Measurements from ENCODE around the gene MRLN. TPM values are rescaled to one million over a fixed set of nuclear protein-coding genes. Genes with fewer than 3 reads are reported as not detected.

Gene MRLN
- total and polyA plus RNA-seq, 10 of the 15 experiments (the other 5 are each of a cell fraction or from before 2014, with no cell fraction given), result 0.19 TPM; not detected in 9

GRCh38 chr10:59694936-59695335 is 58.3 kb downstream of the MRLN start:
- intact Hi-C loops (cut with micrococcal nuclease; ENCODE audit: unreplicated experiment) (no loop called here), in situ Hi-C loops (cut with MboI) (no loop called here)
- no peak overlapping the region for H2AFZ ChIP-seq (ENCODE audit: control insufficient read depth, low read depth, low read length)
- no peaks in the 10 kb centered on the region for H3K9me3 ChIP-seq (replicated peaks; ENCODE audit: control insufficient read depth, insufficient read depth, low read length)
- TF ChIP-seq ASH2L (IDR thresholded peaks at IDR 0.05; ENCODE audit: borderline replicate concordance, low read depth), result no peak
- TF ChIP-seq FOXK2 (IDR thresholded peaks at IDR 0.05), result no peak
- no peak for TF ChIP-seq BCL3 (IDR thresholded peaks at IDR 0.05; ENCODE audit: borderline replicate concordance, insufficient read depth, low read depth, low read length, poor library complexity, severe bottlenecking)
- no peak for TF ChIP-seq BRCA1 (IDR thresholded peaks at IDR 0.05; ENCODE audit: low read depth, low read length)
- no peak for TF ChIP-seq RUNX3 (IDR thresholded peaks at IDR 0.05; ENCODE audit: low read length)
- TF ChIP-seq CBX5 (IDR thresholded peaks at IDR 0.05; ENCODE audit: low read depth), result no peak
- no peak for TF ChIP-seq HDGF (IDR thresholded peaks at IDR 0.05)
- TF ChIP-seq CBFB (IDR thresholded peaks at IDR 0.05; ENCODE audit: low read depth), result no peak
- ATAC-seq, result no peak
- no peak overlapping the region for H3K27ac ChIP-seq (ENCODE audit: control insufficient read depth, insufficient read depth)
- SMC1A ChIA-PET (ENCODE audit: uncharacterized antibody, unreplicated experiment), result no interaction called here
- POLR2A ChIA-PET, result no interaction called here
- no TSS peak for BruUV-seq (replicated peaks)
- no peaks in the 10 kb centered on the region for H3K79me2 ChIP-seq (ENCODE audit: control insufficient read depth, insufficient read depth, low read length)
- CTCF ChIA-PET, result no interaction called here
- H3K9ac ChIP-seq (ENCODE audit: control insufficient read depth, insufficient read depth, low read length), result no peak overlapping the region
- H3K4me3 ChIP-seq, result no peak overlapping the region
- no peaks in the 10 kb centered on the region for H3K4me1 ChIP-seq (ENCODE audit: control insufficient read depth, insufficient read depth, low read length)
- H3K36me3 ChIP-seq (ENCODE audit: control insufficient read depth in 2 of 2, insufficient read depth in 2 of 2, low read length in 1 of 2), result no peaks in the 10 kb centered on the region
- H4K20me1 ChIP-seq (ENCODE audit: control insufficient read depth, insufficient read depth), result no peaks in the 10 kb centered on the region
- no peak overlapping the region for H3K4me2 ChIP-seq (ENCODE audit: control insufficient read depth, insufficient read depth)
- 85% methylated on average over 1 of the region's 1 CpG for WGBS (ENCODE audit: insufficient coverage, insufficient replicate concordance, low lambda C conversion rate, missing lambda C conversion rate)
- RAD21 ChIA-PET (ENCODE audit: unreplicated experiment), result no interaction called here
- no peak for FAIRE-seq
- no peaks in the 10 kb centered on the region for H3K27me3 ChIP-seq (replicated peaks in 1 of 2; ENCODE audit: control insufficient read depth in 2 of 2, insufficient read depth in 2 of 2, low read length in 1 of 2)
- no peak for DNase-seq (ENCODE audit: low read depth, low spot score)

- SMC1A ChIA-PET (ENCODE audit: uncharacterized antibody, unreplicated experiment), result no interaction called here
Measured at GRCh38 chr10:59692113-59692512, 61.1 kb downstream of the MRLN start.

More at GRCh38 chr10:59692113-59692512, 61.1 kb downstream of the MRLN start:
- intact Hi-C loops (cut with micrococcal nuclease; ENCODE audit: unreplicated experiment), result no loop called here
- no peaks in the 10 kb centered on the region for H3K9me3 ChIP-seq (replicated peaks; ENCODE audit: control insufficient read depth, insufficient read depth, low read length)
- FAIRE-seq (no peak), ATAC-seq (no peak), DNase-seq (ENCODE audit: low read depth, low spot score) (no peak)
- H3K4me3 ChIP-seq, result no peak overlapping the region
- no peak overlapping the region for H2AFZ ChIP-seq (ENCODE audit: control insufficient read depth, low read depth, low read length)
- H3K9ac ChIP-seq (ENCODE audit: control insufficient read depth, insufficient read depth, low read length), result no peak overlapping the region
- ChIA-PET CTCF (no interaction called here), POLR2A (interaction anchor here (0.7 kb wide), 1 partner anchor 22 kb away, joined by 3 read pairs; no protein-coding TSS in a partner anchor), RAD21 (ENCODE audit: unreplicated experiment) (no interaction called here)
- H3K27me3 ChIP-seq (replicated peaks in 1 of 2; ENCODE audit: control insufficient read depth in 2 of 2, insufficient read depth in 2 of 2, low read length in 1 of 2), result no peaks in the 10 kb centered on the region
- H3K4me1 ChIP-seq (ENCODE audit: control insufficient read depth, insufficient read depth, low read length), result no peaks in the 10 kb centered on the region
- no peaks in the 10 kb centered on the region for H3K79me2 ChIP-seq (ENCODE audit: control insufficient read depth, insufficient read depth, low read length)
- no peak overlapping the region for H3K27ac ChIP-seq (ENCODE audit: control insufficient read depth, insufficient read depth)
- no peaks in the 10 kb centered on the region for H3K36me3 ChIP-seq (ENCODE audit: control insufficient read depth in 2 of 2, insufficient read depth in 2 of 2, low read length in 1 of 2)
- H4K20me1 ChIP-seq (ENCODE audit: control insufficient read depth, insufficient read depth), result no peaks in the 10 kb centered on the region
- WGBS (ENCODE audit: insufficient coverage, insufficient replicate concordance, low lambda C conversion rate, missing lambda C conversion rate), result 94% methylated on average over 2 of the region's 2 CpGs
- TF ChIP-seq IRF3 (IDR thresholded peaks at IDR 0.05) (no peak), PKNOX1 (IDR thresholded peaks at IDR 0.05) (no peak), RUNX3 (IDR thresholded peaks at IDR 0.05; ENCODE audit: low read length) (no peak), ZNF384 (IDR thresholded peaks at IDR 0.05; ENCODE audit: borderline replicate concordance, low read depth, low read length) (no peak), POLR2AphosphoS2 (IDR thresholded peaks at IDR 0.05; ENCODE audit: low read depth, low read length) (no peak), CHD2 (IDR thresholded peaks at IDR 0.05; ENCODE audit: borderline replicate concordance, low read depth, low read length) (no peak)
- no peak overlapping the region for H3K4me2 ChIP-seq (ENCODE audit: control insufficient read depth, insufficient read depth)
- in situ Hi-C loops (cut with MboI), result no loop called here
- BruUV-seq (replicated peaks), result no TSS peak

Measured in GM12878 (cell line).